ENCODE measurements around the gene EPHB2. TPM values are rescaled to one million over a fixed set of nuclear protein-coding genes. Genes with fewer than 3 reads are reported as not detected.

Gene EPHB2
- total RNA-seq, 1 donor from 2014 or later = 60.3 TPM

DNA sequence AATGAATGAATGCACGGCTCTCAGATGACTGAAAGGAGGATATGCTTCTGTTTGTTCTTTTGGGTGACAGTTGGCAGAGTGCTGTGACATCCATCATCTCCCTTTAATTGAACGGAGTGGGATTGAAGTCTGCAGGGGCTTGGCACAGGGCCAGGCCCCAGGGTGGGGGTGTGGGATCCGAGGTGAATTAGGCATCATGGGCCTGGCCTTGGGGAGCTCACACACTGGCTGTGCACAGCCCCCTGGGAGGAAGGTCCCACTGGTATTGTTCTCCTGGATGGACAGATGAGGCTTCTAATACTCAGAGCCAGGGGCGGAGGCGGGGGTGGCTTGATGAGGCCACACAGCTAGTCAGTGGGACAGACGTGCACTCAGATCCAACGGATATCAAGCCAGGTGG is 19.3 kb downstream of the EPHB2 start:
- no peak for DNase-seq (ENCODE audit: low read depth, low spot score)
- no peaks in the 10 kb centered on the region for H3K9me3 Mint-ChIP-seq
- H3K36me3 Mint-ChIP-seq (ENCODE audit: low read depth) = no peaks in the 10 kb centered on the region
- no peak overlapping the region for H3K4me3 Mint-ChIP-seq
- TF ChIP-seq, protein P1, sequence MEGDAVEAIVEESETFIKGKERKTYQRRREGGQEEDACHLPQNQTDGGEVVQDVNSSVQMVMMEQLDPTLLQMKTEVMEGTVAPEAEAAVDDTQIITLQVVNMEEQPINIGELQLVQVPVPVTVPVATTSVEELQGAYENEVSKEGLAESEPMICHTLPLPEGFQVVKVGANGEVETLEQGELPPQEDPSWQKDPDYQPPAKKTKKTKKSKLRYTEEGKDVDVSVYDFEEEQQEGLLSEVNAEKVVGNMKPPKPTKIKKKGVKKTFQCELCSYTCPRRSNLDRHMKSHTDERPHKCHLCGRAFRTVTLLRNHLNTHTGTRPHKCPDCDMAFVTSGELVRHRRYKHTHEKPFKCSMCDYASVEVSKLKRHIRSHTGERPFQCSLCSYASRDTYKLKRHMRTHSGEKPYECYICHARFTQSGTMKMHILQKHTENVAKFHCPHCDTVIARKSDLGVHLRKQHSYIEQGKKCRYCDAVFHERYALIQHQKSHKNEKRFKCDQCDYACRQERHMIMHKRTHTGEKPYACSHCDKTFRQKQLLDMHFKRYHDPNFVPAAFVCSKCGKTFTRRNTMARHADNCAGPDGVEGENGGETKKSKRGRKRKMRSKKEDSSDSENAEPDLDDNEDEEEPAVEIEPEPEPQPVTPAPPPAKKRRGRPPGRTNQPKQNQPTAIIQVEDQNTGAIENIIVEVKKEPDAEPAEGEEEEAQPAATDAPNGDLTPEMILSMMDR (conservative IDR thresholded peaks at IDR 0.05) = no peak
- H3K27ac Mint-ChIP-seq (ENCODE audit: unreplicated experiment) = peak overlapping the region; percentile 16
- peaks cover 15% of the 10 kb centered on the region for H3K4me1 Mint-ChIP-seq
- H3K27me3 Mint-ChIP-seq (ENCODE audit: low read depth) = no peaks in the 10 kb centered on the region

DNA sequence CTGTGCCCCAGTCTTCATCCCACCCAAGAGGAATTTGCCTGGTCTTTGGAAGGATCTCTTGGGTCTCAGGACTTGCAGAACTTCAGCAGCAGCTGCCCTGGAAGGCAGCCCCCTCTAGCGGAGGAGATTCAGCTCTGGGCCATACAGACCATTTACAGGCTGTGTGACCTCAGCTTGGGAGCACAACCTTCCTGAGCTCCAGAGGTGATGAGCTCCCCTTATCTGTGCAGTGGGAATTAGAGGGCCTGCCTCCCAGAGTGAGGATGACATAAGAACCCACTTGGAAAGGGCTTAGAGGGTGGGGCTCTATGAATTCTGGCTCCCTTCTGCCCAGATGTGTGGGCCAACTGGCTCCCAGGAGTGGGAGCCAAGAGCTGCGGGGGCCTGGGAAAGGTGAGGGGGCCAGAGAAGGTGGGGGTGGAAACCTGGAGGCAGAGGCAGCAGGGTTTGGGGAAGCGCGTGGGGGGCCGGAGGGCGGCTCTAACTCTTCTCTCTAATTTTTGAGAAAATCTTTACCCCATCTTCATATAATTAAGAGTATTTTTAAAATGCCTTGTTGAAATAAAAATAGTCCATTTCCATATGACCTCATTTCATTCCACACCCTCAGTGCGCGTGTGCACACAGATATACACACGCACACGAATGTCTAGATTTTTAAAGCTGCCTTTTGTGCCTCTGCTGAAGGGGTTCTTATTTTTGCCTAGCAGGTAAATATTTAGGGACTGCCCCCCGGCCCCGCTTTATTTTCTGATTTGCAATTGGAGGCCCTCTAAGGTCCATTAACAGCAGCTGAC is 21.5 kb downstream of the EPHB2 start:
- no peak for DNase-seq (ENCODE audit: low read depth, low spot score)
- Mint-ChIP-seq H3K27me3 (ENCODE audit: low read depth) (no peaks in the 10 kb centered on the region), H3K4me1 (peaks cover 28% of the 10 kb centered on the region), H3K9me3 (no peaks in the 10 kb centered on the region), H3K36me3 (ENCODE audit: low read depth) (no peaks in the 10 kb centered on the region), H3K27ac (ENCODE audit: unreplicated experiment) (no peak overlapping the region), H3K4me3 (no peak overlapping the region)
- TF ChIP-seq, protein P1 (conservative IDR thresholded peaks at IDR 0.05) = peak; percentile 28

DNA sequence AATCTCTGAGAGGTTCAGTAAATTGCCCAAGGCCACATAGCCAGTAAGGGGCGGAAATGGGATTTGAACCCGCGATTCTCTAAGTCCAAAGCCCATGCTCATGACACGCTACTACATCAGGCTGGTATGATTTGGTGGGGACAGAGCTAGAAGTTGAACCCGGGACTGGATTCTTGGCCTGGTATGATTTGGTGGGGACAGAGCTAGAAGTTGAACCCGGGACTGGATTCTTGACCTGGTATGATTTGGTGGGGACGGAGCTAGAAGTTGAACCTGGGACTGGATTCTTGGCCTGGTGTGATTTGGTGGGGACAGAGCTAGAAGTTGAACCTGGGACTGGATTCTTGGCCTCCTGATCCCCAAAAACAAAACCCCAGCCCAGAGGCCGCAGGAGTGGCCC is 23.0 kb downstream of the EPHB2 start:
- TF ChIP-seq, protein P1 (conservative IDR thresholded peaks at IDR 0.05) = no peak

DNA sequence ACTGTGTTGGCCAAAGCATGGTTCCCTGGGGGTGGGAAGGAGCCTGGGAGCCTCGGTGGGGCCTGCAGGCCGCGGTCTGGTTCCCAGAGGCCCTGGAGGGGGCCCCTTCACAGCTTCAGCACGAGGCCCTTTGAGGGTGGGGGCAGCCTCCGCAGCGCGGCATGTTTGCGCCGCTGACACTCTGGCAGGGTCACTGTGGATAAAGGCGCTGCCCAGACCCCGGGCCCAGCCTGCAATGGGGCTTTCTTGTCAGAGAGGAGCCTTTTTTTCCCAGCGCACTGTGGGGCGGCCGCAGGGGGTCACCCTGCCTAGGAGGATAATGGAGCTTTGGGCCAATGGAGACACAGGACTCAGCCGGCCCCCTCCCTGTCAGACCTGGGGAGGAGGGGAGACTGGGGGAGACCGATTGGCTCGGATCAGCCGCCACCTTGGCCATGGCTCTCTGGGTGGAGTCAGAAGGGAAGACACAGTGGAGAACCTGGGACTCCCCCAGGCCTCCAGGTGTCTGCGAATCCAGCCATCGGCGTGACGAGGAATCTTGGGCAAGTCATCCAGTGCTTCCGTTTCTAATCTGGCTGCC is 26.0 kb downstream of the EPHB2 start:
- Mint-ChIP-seq H3K36me3 (ENCODE audit: low read depth) (no peaks in the 10 kb centered on the region), H3K4me1 (peaks cover 36% of the 10 kb centered on the region), H3K27me3 (ENCODE audit: low read depth) (no peaks in the 10 kb centered on the region), H3K27ac (ENCODE audit: unreplicated experiment) (no peak overlapping the region), H3K4me3 (no peak overlapping the region), H3K9me3 (no peaks in the 10 kb centered on the region)
- peak; percentile 40 for DNase-seq (ENCODE audit: low read depth, low spot score)
- TF ChIP-seq, protein P1 (conservative IDR thresholded peaks at IDR 0.05) = no peak

More for the DNA sequence above, 23.0 kb downstream of the EPHB2 start:
- Mint-ChIP-seq H3K4me1 (peaks cover 42% of the 10 kb centered on the region), H3K27ac (ENCODE audit: unreplicated experiment) (peak overlapping the region; percentile 9), H3K27me3 (ENCODE audit: low read depth) (no peaks in the 10 kb centered on the region), H3K4me3 (no peak overlapping the region), H3K36me3 (ENCODE audit: low read depth) (no peaks in the 10 kb centered on the region), H3K9me3 (no peaks in the 10 kb centered on the region)
- no peak for DNase-seq (ENCODE audit: low read depth, low spot score)

DNA sequence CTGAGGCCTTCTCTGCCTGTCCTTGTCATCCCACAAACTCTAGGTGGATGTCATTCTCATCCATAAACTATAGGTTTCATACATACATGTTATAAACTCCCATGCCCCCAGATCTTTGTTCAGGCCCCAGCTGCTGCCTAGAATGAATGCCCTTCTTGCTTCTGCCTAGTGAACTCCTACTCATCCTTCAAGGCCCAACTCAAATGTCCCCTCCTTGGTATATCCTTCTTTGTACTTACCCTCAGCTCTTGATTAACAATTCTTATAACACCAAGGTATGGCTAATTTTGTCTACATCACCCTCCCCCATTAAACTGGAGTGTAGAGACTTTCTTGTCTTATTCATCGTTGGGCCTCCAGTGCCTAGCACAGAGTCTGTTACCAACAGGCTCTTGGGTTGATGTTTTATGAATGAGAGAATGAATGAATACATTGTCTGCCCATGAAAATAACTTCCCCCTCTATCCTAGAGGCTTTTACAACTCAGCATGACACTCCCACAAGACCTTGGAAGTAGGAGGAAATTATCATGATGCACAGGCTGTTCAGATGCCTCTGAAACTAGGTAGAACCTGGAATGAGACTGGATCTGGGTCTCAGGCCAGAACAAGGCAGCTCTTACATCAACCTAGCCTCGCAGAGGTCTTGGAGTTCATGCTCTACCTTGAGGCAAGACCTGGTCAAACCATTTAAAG is 26.9 kb downstream of the EPHB2 start:
- Mint-ChIP-seq H3K4me1 (peaks cover 36% of the 10 kb centered on the region), H3K9me3 (no peaks in the 10 kb centered on the region), H3K36me3 (ENCODE audit: low read depth) (no peaks in the 10 kb centered on the region), H3K27ac (ENCODE audit: unreplicated experiment) (peak overlapping the region; percentile 91), H3K27me3 (ENCODE audit: low read depth) (no peaks in the 10 kb centered on the region), H3K4me3 (peak overlapping the region; percentile 10)
- no peak for DNase-seq (ENCODE audit: low read depth, low spot score)
- TF ChIP-seq, protein P1 (conservative IDR thresholded peaks at IDR 0.05) = no peak
